DND-41 (cell line): ENCODE measurements around the gene KCNK3.

Experiments used
- ATAC-seq: fragments of 200-7000 bp; cut with Tn5 transposase; 3 replicates; pipeline ENCODE4 v1.9.1; 2021; ENCODE audit warnings: low read depth; ENCODE audit not compliant: insufficient read depth
- DNase-seq: peaks from one replicate; pipeline ENCODE4 v3.0.0-alpha.2; 2020
- H2AFZ ChIP-seq: 2 replicates; pipeline ENCODE4 v1.6.0; 2012; ENCODE audit warnings: low read depth, low read length
- H3K27ac ChIP-seq: 2 replicates; pipeline ENCODE4 v1.5.1; 2012; ENCODE audit warnings: low read length, inconsistent platforms
- H3K27me3 ChIP-seq: fragments of 200-600 bp; sonication (generic); 2 replicates; pipeline ENCODE4 v1.6.0; 2012; ENCODE audit warnings: low read length, mild to moderate bottlenecking, inconsistent platforms; ENCODE audit not compliant: insufficient read depth, poor library complexity
- H3K36me3 ChIP-seq: 2 replicates; pipeline ENCODE4 v1.5.1; 2012; ENCODE audit warnings: low read length, inconsistent platforms; ENCODE audit not compliant: insufficient read depth
- H3K4me1 ChIP-seq: 2 replicates; pipeline ENCODE4 v1.5.1; 2012; ENCODE audit warnings: mild to moderate bottlenecking, low read length; ENCODE audit not compliant: insufficient read depth
- H3K4me2 ChIP-seq: 2 replicates; pipeline ENCODE4 v1.6.0; 2012; ENCODE audit warnings: mild to moderate bottlenecking, moderate library complexity, low read length, inconsistent platforms; ENCODE audit not compliant: insufficient read depth
- H3K4me3 ChIP-seq, 2 experiments: fragments of 200-600 bp in 1 of 2; shearing (Covaris generic) in 1 of 2; 2 replicates each; pipeline ENCODE4 v1.5.1; 2012 to 2016; ENCODE audit warnings: inconsistent platforms in 2 of 2, low read length in 2 of 2, mild to moderate bottlenecking in 2 of 2, low read depth in 1 of 2, moderate library complexity in 1 of 2
- H3K79me2 ChIP-seq: 2 replicates; pipeline ENCODE4 v1.6.0; 2012; ENCODE audit warnings: low read length, inconsistent platforms; ENCODE audit not compliant: insufficient read depth
- H3K9ac ChIP-seq: 2 replicates; pipeline ENCODE4 v1.6.0; 2012; ENCODE audit warnings: low read depth, mild to moderate bottlenecking, inconsistent platforms, low read length, moderate library complexity
- H3K9me3 ChIP-seq: 2 replicates; pipeline ENCODE4 v1.5.1; 2012; ENCODE audit warnings: low read length, moderate library complexity, mild to moderate bottlenecking, inconsistent platforms; ENCODE audit not compliant: insufficient read depth, severe bottlenecking
- H4K20me1 ChIP-seq: 2 replicates; pipeline ENCODE4 v1.6.0; 2012; ENCODE audit warnings: low read length; ENCODE audit not compliant: insufficient read depth
- CTCF ChIP-seq: IDR thresholded peaks from 2 replicates; pipeline ENCODE4 v1.5.1; 2012; ENCODE audit warnings: borderline replicate concordance, low read length, moderate library complexity, mild to moderate bottlenecking; ENCODE audit not compliant: poor library complexity, severe bottlenecking; ENCODE audit errors: extremely low read depth
- EZH2 ChIP-seq: IDR thresholded peaks from 3 replicates; pipeline ENCODE4 v1.6.1; 2012; ENCODE audit warnings: borderline replicate concordance, low read depth, mild to moderate bottlenecking, moderate library complexity, low read length, inconsistent platforms; ENCODE audit not compliant: severe bottlenecking

The KCNK3 gene

GRCh38 chr2:26720322-26721114 is 28.0 kb downstream of the KCNK3 start:
- Histone ChIP-seq H4K20me1 (peaks cover 4% of the 10 kb centered on the region; the same call in 1 of the 2 replicates), H3K36me3 (no peaks in the 10 kb centered on the region), H3K4me1 (no peaks in the 10 kb centered on the region), H3K27ac (no peak overlapping the region), H3K79me2 (no peaks in the 10 kb centered on the region), H2AFZ (no peak overlapping the region), H3K27me3 (no peaks in the 10 kb centered on the region), H3K4me3 (no peak overlapping the region), H3K9ac (no peak overlapping the region), H3K4me2 (no peak overlapping the region), H3K9me3 (no peaks in the 10 kb centered on the region)
- ATAC-seq (no peak), DNase-seq (no peak)
- TF ChIP-seq CTCF (no peak), EZH2 (no peak)

- Histone ChIP-seq H3K9ac (no peak overlapping the region), H3K4me2 (no peak overlapping the region), H2AFZ (no peak overlapping the region), H4K20me1 (peaks cover 4% of the 10 kb centered on the region; the same call in 1 of the 2 replicates), H3K27ac (no peak overlapping the region), H3K27me3 (no peaks in the 10 kb centered on the region), H3K79me2 (no peaks in the 10 kb centered on the region), H3K4me1 (no peaks in the 10 kb centered on the region), H3K9me3 (no peaks in the 10 kb centered on the region), H3K36me3 (no peaks in the 10 kb centered on the region), H3K4me3 (no peak overlapping the region)
- DNase-seq (peak; percentile 59), ATAC-seq (peak; percentile 90)
- no peak for TF ChIP-seq CTCF
- TF ChIP-seq EZH2 = no peak
Measured at GRCh38 chr2:26721115-26722032, 28.9 kb downstream of the KCNK3 start.

- peaks cover 4% of the 10 kb centered on the region; the same call in 1 of the 2 replicates for H4K20me1 ChIP-seq
- ATAC-seq = no peak
- H3K9ac ChIP-seq = no peak overlapping the region
- H3K4me1 ChIP-seq = no peaks in the 10 kb centered on the region
- H3K4me2 ChIP-seq = no peak overlapping the region
- H3K4me3 ChIP-seq = no peak overlapping the region
- DNase-seq = no peak
- no peaks in the 10 kb centered on the region for H3K27me3 ChIP-seq
- H3K79me2 ChIP-seq = no peaks in the 10 kb centered on the region
- TF ChIP-seq CTCF = no peak
- no peak for TF ChIP-seq EZH2
- no peaks in the 10 kb centered on the region for H3K36me3 ChIP-seq
- no peak overlapping the region for H3K27ac ChIP-seq
- no peak overlapping the region for H2AFZ ChIP-seq
- H3K9me3 ChIP-seq = no peaks in the 10 kb centered on the region
Measured at GRCh38 chr2:26722328-26722727, 29.8 kb downstream of the KCNK3 start.
